ENCODE measurements around the gene PDZK1. TPM values are rescaled to one million over a fixed set of nuclear protein-coding genes. Genes with fewer than 3 reads are reported as not detected.
"Not testable (repeated sequence)": the region's sequence is repeated elsewhere in the genome, so short reads cannot be mapped to it uniquely, and the experiment has no call there.

Gene PDZK1
- total RNA-seq, 1 experiment from 2014 or later, result 3.4 TPM

DNA sequence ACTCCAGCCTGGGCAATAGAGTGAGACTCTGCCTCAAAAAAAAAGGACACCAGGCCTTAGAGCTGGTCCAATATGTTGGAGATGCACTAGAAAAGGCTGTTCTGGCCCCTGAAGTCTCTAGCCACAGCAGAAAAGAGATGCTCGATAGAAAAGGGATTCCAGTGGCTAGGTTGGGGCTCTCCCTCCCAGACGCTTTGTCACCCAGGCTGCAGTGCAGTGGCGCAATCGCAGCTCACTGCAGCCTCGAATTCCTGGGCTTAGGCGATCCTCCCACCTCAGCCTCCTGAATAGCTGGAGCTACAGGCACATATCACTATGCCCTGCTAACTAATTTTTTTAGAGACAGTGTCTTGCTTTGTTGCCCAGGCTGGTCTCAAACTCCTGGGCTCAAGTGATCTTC lies 18.2 kb downstream of the PDZK1 start:
- H3K9me3 ChIP-seq (ENCODE audit: insufficient read depth, low read depth), result no peaks in the 10 kb centered on the region
- H3K4me3 ChIP-seq, result no peak overlapping the region
- no TSS peak for BruUV-seq (replicated peaks)
- no peaks in the 10 kb centered on the region for H3F3A ChIP-seq (ENCODE audit: insufficient read depth, low read depth)
- no peaks in the 10 kb centered on the region for H3K27me3 ChIP-seq (ENCODE audit: insufficient read depth, low read depth)
- TF ChIP-seq EZH2 (IDR thresholded peaks at IDR 0.05; ENCODE audit: low read depth), result no peak
- TF ChIP-seq, protein P1, sequence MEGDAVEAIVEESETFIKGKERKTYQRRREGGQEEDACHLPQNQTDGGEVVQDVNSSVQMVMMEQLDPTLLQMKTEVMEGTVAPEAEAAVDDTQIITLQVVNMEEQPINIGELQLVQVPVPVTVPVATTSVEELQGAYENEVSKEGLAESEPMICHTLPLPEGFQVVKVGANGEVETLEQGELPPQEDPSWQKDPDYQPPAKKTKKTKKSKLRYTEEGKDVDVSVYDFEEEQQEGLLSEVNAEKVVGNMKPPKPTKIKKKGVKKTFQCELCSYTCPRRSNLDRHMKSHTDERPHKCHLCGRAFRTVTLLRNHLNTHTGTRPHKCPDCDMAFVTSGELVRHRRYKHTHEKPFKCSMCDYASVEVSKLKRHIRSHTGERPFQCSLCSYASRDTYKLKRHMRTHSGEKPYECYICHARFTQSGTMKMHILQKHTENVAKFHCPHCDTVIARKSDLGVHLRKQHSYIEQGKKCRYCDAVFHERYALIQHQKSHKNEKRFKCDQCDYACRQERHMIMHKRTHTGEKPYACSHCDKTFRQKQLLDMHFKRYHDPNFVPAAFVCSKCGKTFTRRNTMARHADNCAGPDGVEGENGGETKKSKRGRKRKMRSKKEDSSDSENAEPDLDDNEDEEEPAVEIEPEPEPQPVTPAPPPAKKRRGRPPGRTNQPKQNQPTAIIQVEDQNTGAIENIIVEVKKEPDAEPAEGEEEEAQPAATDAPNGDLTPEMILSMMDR (conservative IDR thresholded peaks at IDR 0.05), result no peak
- ChIA-PET CTCF (no interaction called here), POLR2A (ENCODE audit: unreplicated experiment) (interaction anchor here (0.6 kb wide), 1 partner anchor 8 kb away, joined by 12 read pairs; no protein-coding TSS in a partner anchor)
- H3K9me2 ChIP-seq (ENCODE audit: insufficient read depth), result no peaks in the 10 kb centered on the region
- intact Hi-C loops (cut with micrococcal nuclease; ENCODE audit: unreplicated experiment), result no loop called here
- H3K79me2 ChIP-seq (ENCODE audit: low read depth), result no peaks in the 10 kb centered on the region
- DNase-seq, result no peak
- H3K27ac ChIP-seq, result no peak overlapping the region
- peaks cover 7% of the 10 kb centered on the region; the same call in 1 of the 2 replicates for H3K4me1 ChIP-seq (replicated peaks; ENCODE audit: insufficient read depth)
- H3K36me3 ChIP-seq (ENCODE audit: low read depth), result no peaks in the 10 kb centered on the region
- H2AFZ ChIP-seq, result no peak overlapping the region
- H4K20me1 ChIP-seq (ENCODE audit: insufficient read depth), result no peaks in the 10 kb centered on the region
- no peak overlapping the region for H3K4me2 ChIP-seq

DNA sequence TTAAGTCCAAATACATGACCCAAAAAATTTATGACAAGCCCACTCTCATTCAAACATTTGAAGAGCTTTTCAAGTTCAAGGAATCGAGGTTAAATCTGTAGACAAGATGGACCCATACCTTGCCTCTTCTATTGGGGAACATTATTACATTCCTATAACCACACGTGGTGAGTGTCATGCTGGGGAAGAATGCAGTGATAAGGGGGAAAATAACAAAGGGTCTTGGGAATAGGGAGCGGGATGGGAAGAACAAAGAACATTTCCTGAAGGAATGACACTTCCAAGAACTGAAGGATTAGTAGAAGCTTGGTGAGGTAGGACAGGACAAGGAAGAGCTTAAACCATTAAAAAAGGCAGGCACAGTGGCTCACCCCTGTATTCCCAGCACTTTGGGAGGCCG lies 18.8 kb downstream of the PDZK1 start:
- Histone ChIP-seq H2AFZ (no peak overlapping the region), H3K27me3 (ENCODE audit: insufficient read depth, low read depth) (no peaks in the 10 kb centered on the region), H3K36me3 (ENCODE audit: low read depth) (no peaks in the 10 kb centered on the region), H4K20me1 (ENCODE audit: insufficient read depth) (no peaks in the 10 kb centered on the region), H3K9me3 (ENCODE audit: insufficient read depth, low read depth) (no peaks in the 10 kb centered on the region), H3K4me3 (no peak overlapping the region), H3F3A (ENCODE audit: insufficient read depth, low read depth) (no peaks in the 10 kb centered on the region), H3K9me2 (ENCODE audit: insufficient read depth) (no peaks in the 10 kb centered on the region), H3K79me2 (ENCODE audit: low read depth) (no peaks in the 10 kb centered on the region), H3K4me1 (replicated peaks; ENCODE audit: insufficient read depth) (peaks cover 7% of the 10 kb centered on the region; the same call in 1 of the 2 replicates), H3K27ac (no peak overlapping the region), H3K4me2 (no peak overlapping the region)
- intact Hi-C loops (cut with micrococcal nuclease; ENCODE audit: unreplicated experiment), result no loop called here
- TF ChIP-seq, protein P1 (conservative IDR thresholded peaks at IDR 0.05), result no peak
- TF ChIP-seq EZH2 (IDR thresholded peaks at IDR 0.05; ENCODE audit: low read depth), result no peak
- ChIA-PET CTCF (no interaction called here), POLR2A (ENCODE audit: unreplicated experiment) (no interaction called here)
- DNase-seq, result no peak
- BruUV-seq (replicated peaks), result no TSS peak

DNA sequence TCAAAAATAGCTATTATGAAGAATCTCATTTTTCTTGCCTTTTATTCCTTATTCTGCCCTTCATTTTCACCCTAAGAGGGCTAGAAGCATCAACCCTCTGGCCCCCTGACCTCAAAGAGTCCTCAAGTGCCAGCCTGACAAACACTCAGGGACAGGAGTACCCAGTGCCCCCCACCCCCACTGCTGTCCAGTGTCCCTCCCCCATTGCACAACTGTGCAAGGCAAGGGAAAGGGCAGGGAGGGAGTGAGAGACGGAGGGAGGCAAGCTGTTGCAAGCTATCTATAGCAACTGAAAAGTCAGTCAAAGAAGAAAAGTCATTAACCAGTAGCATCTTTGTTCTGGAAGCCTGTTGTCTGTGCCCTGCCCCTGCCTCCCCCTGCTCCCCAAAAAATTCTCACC lies 21.1 kb downstream of the PDZK1 start:
- H4K20me1 ChIP-seq (ENCODE audit: insufficient read depth); H3K4me2 ChIP-seq; H3K9me3 ChIP-seq (ENCODE audit: insufficient read depth, low read depth); H3K27ac ChIP-seq; H3K36me3 ChIP-seq (ENCODE audit: low read depth); DNase-seq; BruUV-seq (replicated peaks); CTCF ChIA-PET; H3K4me3 ChIP-seq; intact Hi-C loops (cut with micrococcal nuclease; ENCODE audit: unreplicated experiment); POLR2A ChIA-PET (ENCODE audit: unreplicated experiment); H3K9me2 ChIP-seq (ENCODE audit: insufficient read depth); H2AFZ ChIP-seq; H3K27me3 ChIP-seq (ENCODE audit: insufficient read depth, low read depth); H3F3A ChIP-seq (ENCODE audit: insufficient read depth, low read depth); H3K79me2 ChIP-seq (ENCODE audit: low read depth); H3K4me1 ChIP-seq (replicated peaks; ENCODE audit: insufficient read depth): not testable (repeated sequence)

DNA sequence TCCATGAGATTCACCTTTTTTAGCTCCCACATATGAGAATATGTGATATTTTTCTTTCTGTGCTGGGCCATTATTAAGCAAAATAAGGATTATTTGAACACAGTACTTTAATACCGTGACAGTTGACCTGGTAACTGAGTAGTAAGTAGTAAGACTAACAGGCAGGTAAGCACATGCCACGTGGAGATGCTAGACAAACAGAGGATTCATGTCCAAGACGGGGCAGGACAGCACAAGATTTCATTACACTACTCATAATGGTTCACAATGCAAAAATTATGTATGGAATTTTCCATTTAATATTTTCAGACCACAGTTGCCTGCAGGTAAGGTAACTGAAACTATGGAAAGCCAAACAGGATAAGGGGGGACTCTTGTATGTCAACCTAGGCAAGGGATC lies 22.3 kb downstream of the PDZK1 start:
- H3K9me2 ChIP-seq (ENCODE audit: insufficient read depth); POLR2A ChIA-PET (ENCODE audit: unreplicated experiment); intact Hi-C loops (cut with micrococcal nuclease; ENCODE audit: unreplicated experiment); H3K79me2 ChIP-seq (ENCODE audit: low read depth); H2AFZ ChIP-seq; DNase-seq; CTCF ChIA-PET; BruUV-seq (replicated peaks); H3K36me3 ChIP-seq (ENCODE audit: low read depth); H3F3A ChIP-seq (ENCODE audit: insufficient read depth, low read depth); H3K4me2 ChIP-seq; H3K9me3 ChIP-seq (ENCODE audit: insufficient read depth, low read depth); H3K4me3 ChIP-seq; H3K27me3 ChIP-seq (ENCODE audit: insufficient read depth, low read depth); H3K27ac ChIP-seq; H3K4me1 ChIP-seq (replicated peaks; ENCODE audit: insufficient read depth); H4K20me1 ChIP-seq (ENCODE audit: insufficient read depth): not testable (repeated sequence)

DNA sequence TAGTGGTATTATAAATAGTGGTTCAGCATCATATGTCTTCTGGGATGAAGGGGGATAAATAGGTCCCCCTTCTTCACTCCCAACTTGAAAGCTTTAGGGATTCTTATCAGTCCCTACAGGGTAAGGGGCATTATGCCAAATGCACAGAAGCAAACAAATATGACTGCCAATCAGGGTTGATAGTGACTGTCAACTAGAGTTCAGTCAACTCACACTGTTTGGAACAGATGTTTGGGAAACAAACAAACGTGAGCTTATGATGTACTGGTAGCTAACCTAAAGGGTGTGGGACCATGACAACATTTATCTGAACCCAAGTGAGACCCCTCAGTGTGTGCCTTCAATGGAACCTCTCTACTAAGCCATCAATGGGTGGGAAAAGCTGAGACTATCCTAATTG lies 34.0 kb downstream of the PDZK1 start:
- H4K20me1 ChIP-seq (ENCODE audit: insufficient read depth); H3K27me3 ChIP-seq (ENCODE audit: insufficient read depth, low read depth); DNase-seq; H2AFZ ChIP-seq; H3K4me3 ChIP-seq; BruUV-seq (replicated peaks); H3K9me2 ChIP-seq (ENCODE audit: insufficient read depth); H3K4me1 ChIP-seq (replicated peaks; ENCODE audit: insufficient read depth); CTCF ChIA-PET; H3K27ac ChIP-seq; H3K79me2 ChIP-seq (ENCODE audit: low read depth); H3K4me2 ChIP-seq; H3K36me3 ChIP-seq (ENCODE audit: low read depth); H3F3A ChIP-seq (ENCODE audit: insufficient read depth, low read depth); H3K9me3 ChIP-seq (ENCODE audit: insufficient read depth, low read depth); intact Hi-C loops (cut with micrococcal nuclease; ENCODE audit: unreplicated experiment); POLR2A ChIA-PET (ENCODE audit: unreplicated experiment): not testable (repeated sequence)

DNA sequence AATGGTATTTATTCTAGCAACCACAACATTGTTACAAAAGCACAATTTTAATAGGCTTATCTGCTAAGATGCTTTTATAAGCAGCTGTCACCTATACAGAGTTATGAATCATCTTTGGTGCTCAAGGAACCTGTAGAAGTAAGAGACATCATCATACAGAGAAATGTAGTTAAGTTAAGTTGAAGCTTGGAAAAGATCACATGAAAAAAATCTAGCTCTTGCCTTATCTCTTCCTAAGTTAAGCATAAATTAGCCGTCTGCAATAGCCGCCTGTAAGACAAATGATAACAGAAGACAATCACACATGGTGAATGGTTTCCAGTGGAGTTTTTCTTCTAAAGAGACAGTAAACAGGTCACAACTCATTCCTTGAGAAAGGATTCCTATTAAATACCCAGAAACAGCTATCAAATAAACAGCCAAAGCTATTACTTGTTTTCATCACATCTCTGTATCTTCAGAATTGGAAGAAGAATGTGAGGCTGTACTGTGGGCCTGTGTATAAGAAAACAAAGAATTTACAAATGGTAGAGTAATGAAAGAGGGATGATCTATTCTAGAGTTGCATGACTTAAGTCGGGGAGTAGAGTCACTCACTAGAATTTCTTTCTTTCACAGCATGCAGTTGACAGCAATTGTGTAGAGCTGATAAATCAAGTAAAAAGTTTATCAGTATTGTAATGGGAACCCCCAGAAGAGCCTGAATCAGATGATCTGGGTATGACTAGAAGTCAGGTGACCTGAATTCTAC lies 36.0 kb downstream of the PDZK1 start:
- intact Hi-C loops (cut with micrococcal nuclease; ENCODE audit: unreplicated experiment); H3F3A ChIP-seq (ENCODE audit: insufficient read depth, low read depth); H3K9me2 ChIP-seq (ENCODE audit: insufficient read depth); H3K4me3 ChIP-seq; H3K9me3 ChIP-seq (ENCODE audit: insufficient read depth, low read depth); H4K20me1 ChIP-seq (ENCODE audit: insufficient read depth); H3K4me1 ChIP-seq (replicated peaks; ENCODE audit: insufficient read depth); H3K36me3 ChIP-seq (ENCODE audit: low read depth); H3K27ac ChIP-seq; H3K79me2 ChIP-seq (ENCODE audit: low read depth); H3K4me2 ChIP-seq; H3K27me3 ChIP-seq (ENCODE audit: insufficient read depth, low read depth); BruUV-seq (replicated peaks); DNase-seq; POLR2A ChIA-PET (ENCODE audit: unreplicated experiment); CTCF ChIA-PET; H2AFZ ChIP-seq: not testable (repeated sequence)

Measured in PC-9 (cell line).